Measurements from ENCODE around the gene SV2C. TPM values are rescaled to one million over a fixed set of nuclear protein-coding genes. Genes with fewer than 3 reads are reported as not detected.

Gene SV2C
- total and polyA plus RNA-seq, 3 donors from 2014 or later = 0.24 to 0.87 (median 0.56) TPM

- intact Hi-C loops (cut with DNase I; ENCODE audit: low total_unique reads) = no loop called here
- WGBS, 2 donors = 74 to 78% methylated on average over 3 of the region's 3 CpGs
- no peaks in the 10 kb centered on the region for H3K36me3 ChIP-seq (ENCODE audit: low read depth, missing control alignments)
- no peak overlapping the region for H3K4me3 ChIP-seq
- DNase-seq = no peak
- H3K9me3 ChIP-seq = no peaks in the 10 kb centered on the region
- TF ChIP-seq POLR2A (IDR thresholded peaks at IDR 0.05) = no peak
- no peak for TF ChIP-seq CTCF (IDR thresholded peaks at IDR 0.05)
- H3K4me1 ChIP-seq = no peaks in the 10 kb centered on the region
- no peaks in the 10 kb centered on the region for H3K27me3 ChIP-seq
- no peak overlapping the region for H3K27ac ChIP-seq
Observed at GRCh38 chr5:76245590-76245989, 162.4 kb downstream of the SV2C start.

DNA sequence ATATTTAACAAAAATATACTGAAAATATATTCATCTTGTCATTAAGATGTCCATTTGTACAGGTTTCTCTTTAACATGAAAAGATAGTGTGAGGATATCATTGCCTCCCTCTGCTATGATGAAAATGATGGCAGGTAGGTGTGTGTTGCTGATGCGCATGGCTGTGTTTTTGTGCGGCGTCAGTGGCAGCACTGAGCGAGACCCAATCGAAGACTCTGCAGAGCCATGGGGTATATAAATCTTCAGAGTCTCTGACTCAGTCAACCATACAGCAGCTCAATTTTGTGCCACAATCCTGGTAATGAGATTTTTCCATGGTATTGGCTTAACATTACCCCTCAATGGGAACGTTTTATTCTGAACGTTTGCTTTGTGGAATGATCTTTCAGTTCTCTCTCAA, 166.4 kb downstream of the SV2C start:
- H3K4me3 ChIP-seq = no peak overlapping the region
- WGBS, 2 donors = 86% methylated on average over 7 of the region's 7 CpGs
- DNase-seq = no peak
- intact Hi-C loops (cut with DNase I; ENCODE audit: low total_unique reads) = no loop called here
- H3K36me3 ChIP-seq (ENCODE audit: low read depth, missing control alignments) = no peaks in the 10 kb centered on the region
- no peaks in the 10 kb centered on the region for H3K4me1 ChIP-seq
- H3K9me3 ChIP-seq = no peaks in the 10 kb centered on the region
- H3K27ac ChIP-seq = no peak overlapping the region
- TF ChIP-seq CTCF (IDR thresholded peaks at IDR 0.05) = no peak
- TF ChIP-seq POLR2A (IDR thresholded peaks at IDR 0.05) = no peak
- H3K27me3 ChIP-seq = no peaks in the 10 kb centered on the region

- WGBS, 2 donors = 75 to 78% methylated on average over 5 of the region's 5 CpGs
- Histone ChIP-seq H3K4me3 (no peak overlapping the region), H3K27me3 (no peaks in the 10 kb centered on the region), H3K9me3 (no peaks in the 10 kb centered on the region), H3K4me1 (no peaks in the 10 kb centered on the region), H3K27ac (no peak overlapping the region), H3K36me3 (ENCODE audit: low read depth, missing control alignments) (no peaks in the 10 kb centered on the region)
- no peak for DNase-seq
- intact Hi-C loops (cut with DNase I; ENCODE audit: low total_unique reads) = no loop called here
- TF ChIP-seq CTCF (IDR thresholded peaks at IDR 0.05) = no peak
- TF ChIP-seq POLR2A (IDR thresholded peaks at IDR 0.05) = no peak
Observed at GRCh38 chr5:76250463-76250862, 167.3 kb downstream of the SV2C start.

DNA sequence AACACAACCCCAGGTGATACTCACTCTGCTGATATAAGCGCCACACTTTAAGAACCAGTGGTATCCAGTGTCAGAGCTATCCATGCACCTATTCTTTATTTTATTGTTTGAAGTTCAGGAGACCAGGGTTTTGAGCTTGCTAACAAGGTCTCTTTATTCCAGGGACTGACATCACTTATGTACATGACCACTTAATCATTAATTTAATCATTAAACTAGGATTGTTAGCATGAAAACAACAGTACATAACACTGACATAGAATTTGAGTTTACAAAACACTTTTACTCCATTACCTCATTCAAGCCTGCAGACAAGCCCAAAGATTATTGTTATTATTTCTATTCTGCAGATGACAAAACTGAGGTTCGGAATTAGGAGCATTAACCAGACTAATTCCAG, 168.5 kb downstream of the SV2C start:
- TF ChIP-seq POLR2A (IDR thresholded peaks at IDR 0.05) (no peak), CTCF (IDR thresholded peaks at IDR 0.05) (no peak)
- Histone ChIP-seq H3K27me3 (no peaks in the 10 kb centered on the region), H3K9me3 (no peaks in the 10 kb centered on the region), H3K27ac (no peak overlapping the region), H3K36me3 (ENCODE audit: low read depth, missing control alignments) (no peaks in the 10 kb centered on the region), H3K4me1 (peaks cover 10% of the 10 kb centered on the region), H3K4me3 (no peak overlapping the region)
- 94 to 100% methylated on average over 2 of the region's 2 CpGs for WGBS, 2 donors
- intact Hi-C loops (cut with DNase I; ENCODE audit: low total_unique reads) = no loop called here
- no peak for DNase-seq

- H3K4me3 ChIP-seq = no peak overlapping the region
- intact Hi-C loops (cut with DNase I; ENCODE audit: low total_unique reads) = no loop called here
- H3K27ac ChIP-seq = no peak overlapping the region
- H3K4me1 ChIP-seq = peaks cover 10% of the 10 kb centered on the region
- DNase-seq = no peak
- H3K9me3 ChIP-seq = no peaks in the 10 kb centered on the region
- H3K36me3 ChIP-seq (ENCODE audit: low read depth, missing control alignments) = no peaks in the 10 kb centered on the region
- TF ChIP-seq POLR2A (IDR thresholded peaks at IDR 0.05) = no peak
- 81 to 89% methylated on average over 2 of the region's 2 CpGs for WGBS, 2 donors
- no peaks in the 10 kb centered on the region for H3K27me3 ChIP-seq
Observed at GRCh38 chr5:76252437-76252836, 169.3 kb downstream of the SV2C start.

Data from testis (tissue), 3 donors.